ENCODE measurements around the gene DST. TPM values are rescaled to one million over a fixed set of nuclear protein-coding genes. Genes with fewer than 3 reads are reported as not detected.

The DST gene
- total RNA-seq, 4 donors from 2014 or later: 114 to 219 (median 204) TPM

GRCh38 chr6:56518995-56519767 is 123.5 kb downstream of the DST start:
- DNase-seq: no peak
- Histone ChIP-seq H3K27me3 (no peaks in the 10 kb centered on the region), H3K9me3 (no peaks in the 10 kb centered on the region), H3K4me1 (peaks cover 9 to 18% of the 10 kb centered on the region in 2 donors), H3K27ac (peak overlapping the region in 1 of 4 donors; percentile 4), H3K4me3 (no peak overlapping the region), H3K36me3 (peaks cover 0 to 26% of the 10 kb centered on the region in 2 donors)
- no peak for ATAC-seq
- TF ChIP-seq POLR2A (IDR thresholded peaks at IDR 0.05): no peak
- TF ChIP-seq, protein P1, sequence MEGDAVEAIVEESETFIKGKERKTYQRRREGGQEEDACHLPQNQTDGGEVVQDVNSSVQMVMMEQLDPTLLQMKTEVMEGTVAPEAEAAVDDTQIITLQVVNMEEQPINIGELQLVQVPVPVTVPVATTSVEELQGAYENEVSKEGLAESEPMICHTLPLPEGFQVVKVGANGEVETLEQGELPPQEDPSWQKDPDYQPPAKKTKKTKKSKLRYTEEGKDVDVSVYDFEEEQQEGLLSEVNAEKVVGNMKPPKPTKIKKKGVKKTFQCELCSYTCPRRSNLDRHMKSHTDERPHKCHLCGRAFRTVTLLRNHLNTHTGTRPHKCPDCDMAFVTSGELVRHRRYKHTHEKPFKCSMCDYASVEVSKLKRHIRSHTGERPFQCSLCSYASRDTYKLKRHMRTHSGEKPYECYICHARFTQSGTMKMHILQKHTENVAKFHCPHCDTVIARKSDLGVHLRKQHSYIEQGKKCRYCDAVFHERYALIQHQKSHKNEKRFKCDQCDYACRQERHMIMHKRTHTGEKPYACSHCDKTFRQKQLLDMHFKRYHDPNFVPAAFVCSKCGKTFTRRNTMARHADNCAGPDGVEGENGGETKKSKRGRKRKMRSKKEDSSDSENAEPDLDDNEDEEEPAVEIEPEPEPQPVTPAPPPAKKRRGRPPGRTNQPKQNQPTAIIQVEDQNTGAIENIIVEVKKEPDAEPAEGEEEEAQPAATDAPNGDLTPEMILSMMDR (IDR thresholded peaks at IDR 0.05 in 4 of 5, conservative IDR thresholded peaks at IDR 0.05 in 1 of 5): no peak
- in situ Hi-C loops (cut with MboI; ENCODE audit: low sequenced_read_pairs in 4 of 4): no loop called here
- intact Hi-C loops (cut with DNase I; ENCODE audit: low total_unique reads): no loop called here

DNA sequence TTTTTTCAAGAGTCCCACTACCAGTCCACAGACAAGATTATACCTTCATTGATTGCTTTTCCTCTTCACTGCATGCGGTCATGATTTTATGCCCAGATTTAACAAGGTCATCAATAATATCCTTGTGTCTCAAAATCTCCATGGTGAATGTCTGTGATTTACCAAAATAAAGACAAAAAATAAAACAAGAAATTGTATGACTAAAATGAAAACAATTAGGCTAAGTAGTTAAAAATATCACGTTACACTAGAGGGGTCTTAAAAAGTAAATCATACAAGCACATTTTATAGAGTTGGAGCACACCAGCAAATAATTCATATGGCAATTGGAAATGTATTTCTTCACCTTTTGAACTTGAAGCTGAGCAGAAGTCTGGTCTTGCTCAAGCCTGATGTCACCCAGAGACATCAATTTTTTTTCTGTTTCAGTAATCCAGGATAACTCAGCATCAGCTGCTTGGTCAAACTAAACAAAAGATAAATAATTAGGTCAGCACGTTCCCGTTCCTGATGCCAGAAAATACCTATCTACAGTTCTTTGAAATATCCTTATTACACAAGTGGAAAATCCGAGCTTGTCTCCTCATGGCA is 125.4 kb downstream of the DST start:
- no peak for DNase-seq
- TF ChIP-seq POLR2A (IDR thresholded peaks at IDR 0.05): no peak
- TF ChIP-seq, protein P1 (IDR thresholded peaks at IDR 0.05 in 4 of 5, conservative IDR thresholded peaks at IDR 0.05 in 1 of 5): no peak
- Histone ChIP-seq H3K27ac (peak overlapping the region in 3 of 4 donors; percentile 14 to 53 (median 33)), H3K27me3 (no peaks in the 10 kb centered on the region), H3K4me3 (no peak overlapping the region), H3K9me3 (no peaks in the 10 kb centered on the region), H3K4me1 (peaks cover 9 to 18% of the 10 kb centered on the region in 2 donors), H3K36me3 (peaks cover 0 to 33% of the 10 kb centered on the region in 2 donors)
- intact Hi-C loops (cut with DNase I; ENCODE audit: low total_unique reads) (no loop called here), in situ Hi-C loops (cut with MboI; ENCODE audit: low sequenced_read_pairs in 4 of 4) (no loop called here)
- ATAC-seq: no peak

- in situ Hi-C loops (cut with MboI; ENCODE audit: low sequenced_read_pairs in 4 of 4): no loop called here
These were observed 126.7 kb downstream of the DST start for GRCh38 chr6:56516003-56516402.

DNA sequence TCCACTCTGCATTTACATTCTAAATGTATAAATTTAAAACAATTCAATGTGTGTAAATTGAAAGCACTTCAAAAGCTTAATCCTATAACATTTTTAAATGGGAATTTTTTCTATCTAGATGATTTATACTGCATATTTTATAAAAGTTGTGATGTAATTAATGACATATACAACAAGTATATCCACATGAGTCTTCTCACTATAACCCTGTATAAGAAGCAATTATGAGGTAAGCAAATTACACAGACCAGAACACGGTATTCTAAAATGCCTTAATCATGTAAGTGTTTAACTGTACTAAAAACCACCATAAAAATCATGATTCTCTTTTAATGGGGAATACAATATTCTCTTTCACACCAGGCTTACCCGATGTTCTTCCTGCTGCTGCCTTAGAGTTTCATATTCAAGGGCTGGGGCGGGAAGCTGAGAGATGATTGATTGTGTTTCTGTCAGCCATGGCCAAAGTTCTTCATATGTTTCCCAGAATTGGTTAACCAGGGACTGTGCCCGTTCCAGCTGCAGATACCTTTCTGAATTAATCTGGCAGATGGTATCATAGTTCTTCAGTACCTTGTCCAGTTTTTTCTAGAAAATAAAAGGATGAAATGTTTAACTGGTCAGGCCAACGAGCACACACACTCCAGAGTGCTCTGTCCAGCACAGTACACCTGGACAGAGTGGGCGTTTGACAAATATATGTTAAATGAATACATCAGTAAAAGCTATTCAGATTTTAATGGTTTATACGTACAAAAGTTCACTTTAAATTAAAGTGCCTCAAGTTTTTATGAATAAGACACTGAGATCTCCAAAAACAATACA is 127.4 kb downstream of the DST start:
- H3K4me1 ChIP-seq: peaks cover 9 to 22% of the 10 kb centered on the region in 2 donors
- no peak overlapping the region for H3K4me3 ChIP-seq
- intact Hi-C loops (cut with DNase I; ENCODE audit: low total_unique reads): no loop called here
- peak overlapping the region; percentile 23 to 75 (median 40) for H3K27ac ChIP-seq
- no peak for TF ChIP-seq POLR2A (IDR thresholded peaks at IDR 0.05)
- TF ChIP-seq, protein P1 (IDR thresholded peaks at IDR 0.05 in 4 of 5, conservative IDR thresholded peaks at IDR 0.05 in 1 of 5): no peak
- in situ Hi-C loops (cut with MboI; ENCODE audit: low sequenced_read_pairs in 4 of 4): no loop called here
- no peaks in the 10 kb centered on the region for H3K9me3 ChIP-seq
- peak in 1 of 2 donors; percentile 15 for ATAC-seq
- no peak for DNase-seq
- H3K27me3 ChIP-seq: no peaks in the 10 kb centered on the region
- peaks cover 0 to 46% of the 10 kb centered on the region in 2 donors for H3K36me3 ChIP-seq

More at GRCh38 chr6:56516003-56516402, 126.7 kb downstream of the DST start:
- Histone ChIP-seq H3K27ac (peak overlapping the region in 2 of 4 donors; percentile 53 to 75), H3K36me3 (peaks cover 0 to 39% of the 10 kb centered on the region in 2 donors), H3K9me3 (no peaks in the 10 kb centered on the region), H3K4me1 (peaks cover 9 to 22% of the 10 kb centered on the region in 2 donors), H3K27me3 (no peaks in the 10 kb centered on the region), H3K4me3 (no peak overlapping the region)
- intact Hi-C loops (cut with DNase I; ENCODE audit: low total_unique reads): no loop called here
- DNase-seq (no peak), ATAC-seq (no peak)
- no peak for TF ChIP-seq POLR2A (IDR thresholded peaks at IDR 0.05)
- TF ChIP-seq, protein P1 (IDR thresholded peaks at IDR 0.05 in 4 of 5, conservative IDR thresholded peaks at IDR 0.05 in 1 of 5): no peak

Data from gastrocnemius medialis (tissue), 4 donors.